Breast epithelium (tissue), 3 donors: Measurements from ENCODE around the gene ARHGEF28.

Experiments used
- CTCF ChIP-seq, 3 donors: fragments of 450-650 bp; IDR thresholded peaks; one replicate each; pipeline ENCODE4 v1.5.1; 2016 to 2017; ENCODE audit warnings: antibody characterized with exemption in 3 of 3, mild to moderate bottlenecking in 3 of 3, moderate library complexity in 3 of 3
- POLR2AphosphoS5 ChIP-seq, 3 donors: sonication (generic); formaldehyde crosslinking; IDR thresholded peaks; one replicate each; pipeline ENCODE4 v1.6.1; 2017; ENCODE audit warnings: antibody characterized with exemption in 3 of 3

- TF ChIP-seq CTCF (IDR thresholded peaks at IDR 0.05) (no peak), POLR2AphosphoS5 (IDR thresholded peaks at IDR 0.05) (peak in 1 of 3 donors; percentile 17)
Observed at GRCh38 chr5:73814233-73814846, 188.3 kb downstream of the ARHGEF28 start.
